Measurements from ENCODE around the gene GPRC5C. TPM values are rescaled to one million over a fixed set of nuclear protein-coding genes. Genes with fewer than 3 reads are reported as not detected.
A peak's percentile ranks its signal among the peaks of the same experiment; 100 is the strongest.

Gene GPRC5C
- polyA plus RNA-seq, 2 of the 4 experiments (the other 2 are of a cell fraction): 36.5 to 49.2 TPM

DNA sequence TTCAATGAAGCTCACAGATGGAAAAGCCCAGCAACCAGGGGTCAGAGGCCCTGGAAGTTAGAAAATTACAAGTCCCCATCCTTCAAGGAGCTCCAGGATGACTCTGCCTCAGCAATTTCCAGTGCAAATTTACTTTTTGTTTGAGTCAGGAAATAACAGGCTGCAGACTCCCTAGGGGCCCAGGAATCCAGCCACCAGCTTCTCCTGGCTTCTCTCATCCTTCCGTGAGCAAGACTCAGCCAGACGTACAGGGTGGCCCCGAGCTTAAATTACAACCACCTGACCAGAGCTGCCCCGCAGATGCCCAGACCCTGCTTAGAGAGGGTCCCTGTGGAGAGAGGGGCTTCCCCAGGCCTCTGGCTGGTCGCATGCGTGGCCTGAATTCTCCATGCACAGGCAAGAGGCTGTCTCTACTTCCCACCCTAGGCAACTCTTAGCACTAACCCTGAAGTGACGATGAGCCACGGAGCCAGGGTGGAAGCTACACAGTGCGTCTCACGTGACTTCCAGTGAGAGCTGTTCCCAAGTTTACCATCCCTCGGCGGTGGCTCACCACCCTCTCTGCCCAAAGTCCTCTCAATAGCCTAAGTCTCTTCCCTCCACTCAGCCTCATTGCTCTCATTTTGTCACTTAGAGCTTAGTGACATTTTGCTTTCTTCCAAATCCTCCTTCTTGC is 37.5 kb upstream of the GPRC5C start (continued):
- TF ChIP-seq HMGXB4 (CRISPR knock-in tag; IDR thresholded peaks at IDR 0.05; ENCODE audit: borderline replicate concordance): no peak

DNA sequence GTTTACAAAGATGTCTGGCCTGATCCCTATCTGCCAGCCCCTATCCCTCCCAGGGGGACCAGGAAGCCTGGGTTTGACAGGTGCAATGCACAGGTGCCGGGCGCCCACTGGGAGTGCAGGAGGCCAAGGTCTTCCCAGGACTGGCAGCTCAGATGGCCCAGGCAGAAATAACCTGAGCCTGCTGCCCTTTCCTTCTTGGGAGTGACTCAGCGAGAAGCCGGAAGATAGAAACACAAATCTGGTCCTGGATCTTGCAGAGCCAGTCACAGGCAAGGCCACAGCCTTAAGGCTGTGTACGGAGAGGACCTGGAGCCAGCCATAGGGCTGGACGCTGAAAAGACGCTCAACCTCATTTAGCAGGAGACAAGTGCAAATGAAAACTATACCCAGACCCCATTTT is 36.9 kb upstream of the GPRC5C start:
- Histone ChIP-seq H3K4me3 (no peak overlapping the region), H3K4me2 (no peak overlapping the region), H3K4me1 (peaks cover 5% of the 10 kb centered on the region; the same call in 2 of the 3 replicates), H3K27ac (peak overlapping the region in 1 of 2 experiments; percentile 42; a peak in 2 of 6 replicates), H3K9me3 (no peaks in the 10 kb centered on the region)
- DNase-seq (ENCODE audit: low read depth in 1 of 2, low spot score in 1 of 2): peak in 1 of 2 experiments; percentile 27
- FAIRE-seq: no peak
- peak; percentile 41 to 49; a peak in 5 of 6 replicates for ATAC-seq
- ChIA-PET CTCF (interaction anchor here (0.6 to 11.3 kb wide), 13 partner anchors 8 to 737 kb away, joined by 3 to 127 read pairs (median 3); partner anchors contain the start of genes BTBD17 and GPR142), POLR2A (no interaction called here)
- WGBS (ENCODE audit: missing lambda C conversion rate): 87% methylated on average over 7 of the region's 7 CpGs
- TF ChIP-seq CHD4 (IDR thresholded peaks at IDR 0.05; ENCODE audit: borderline replicate concordance): no peak
- no peak for TF ChIP-seq HEYL (CRISPR knock-in tag; IDR thresholded peaks at IDR 0.05)
- no peak for TF ChIP-seq MYC (IDR thresholded peaks at IDR 0.05; ENCODE audit: borderline replicate concordance, low read length)
- no peak for TF ChIP-seq HOXA7 (CRISPR knock-in tag; IDR thresholded peaks at IDR 0.05)
- TF ChIP-seq FOXS1 (CRISPR knock-in tag; IDR thresholded peaks at IDR 0.05): no peak
- no peak for TF ChIP-seq EP300 (IDR thresholded peaks at IDR 0.05)
- TF ChIP-seq JUN (IDR thresholded peaks at IDR 0.05): no peak
- no peak for TF ChIP-seq GATA3 (IDR thresholded peaks at IDR 0.05; ENCODE audit: borderline replicate concordance)
- TF ChIP-seq, protein P1, sequence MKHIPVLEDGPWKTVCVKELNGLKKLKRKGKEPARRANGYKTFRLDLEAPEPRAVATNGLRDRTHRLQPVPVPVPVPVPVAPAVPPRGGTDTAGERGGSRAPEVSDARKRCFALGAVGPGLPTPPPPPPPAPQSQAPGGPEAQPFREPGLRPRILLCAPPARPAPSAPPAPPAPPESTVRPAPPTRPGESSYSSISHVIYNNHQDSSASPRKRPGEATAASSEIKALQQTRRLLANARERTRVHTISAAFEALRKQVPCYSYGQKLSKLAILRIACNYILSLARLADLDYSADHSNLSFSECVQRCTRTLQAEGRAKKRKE (CRISPR knock-in tag; IDR thresholded peaks at IDR 0.05; ENCODE audit: low read depth): no peak
- no peak for TF ChIP-seq FOSL2 (IDR thresholded peaks at IDR 0.05)
- TF ChIP-seq FOSL2 (CRISPR knock-in tag; IDR thresholded peaks at IDR 0.05): no peak
- TF ChIP-seq MAZ (IDR thresholded peaks at IDR 0.05; ENCODE audit: borderline replicate concordance, low read depth, low read length): no peak
- TF ChIP-seq POLR2A (IDR thresholded peaks at IDR 0.05; ENCODE audit: low read length): no peak
- TF ChIP-seq, protein P2, sequence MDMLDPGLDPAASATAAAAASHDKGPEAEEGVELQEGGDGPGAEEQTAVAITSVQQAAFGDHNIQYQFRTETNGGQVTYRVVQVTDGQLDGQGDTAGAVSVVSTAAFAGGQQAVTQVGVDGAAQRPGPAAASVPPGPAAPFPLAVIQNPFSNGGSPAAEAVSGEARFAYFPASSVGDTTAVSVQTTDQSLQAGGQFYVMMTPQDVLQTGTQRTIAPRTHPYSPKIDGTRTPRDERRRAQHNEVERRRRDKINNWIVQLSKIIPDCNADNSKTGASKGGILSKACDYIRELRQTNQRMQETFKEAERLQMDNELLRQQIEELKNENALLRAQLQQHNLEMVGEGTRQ (IDR thresholded peaks at IDR 0.05): no peak
- TF ChIP-seq ZNF302 (CRISPR knock-in tag; IDR thresholded peaks at IDR 0.05): no peak

GRCh38 chr17:74396567-74396966 is 35.3 kb upstream of the GPRC5C start:
- WGBS (ENCODE audit: missing lambda C conversion rate): 64% methylated on average over 4 of the region's 4 CpGs
- H3K4me1 ChIP-seq: peaks cover 5% of the 10 kb centered on the region; the same call in 2 of the 3 replicates
- no peak overlapping the region for H3K4me2 ChIP-seq
- no peak overlapping the region for H3K4me3 ChIP-seq
- CTCF ChIA-PET: interaction anchor here (7.6 to 11.3 kb wide), 2 partner anchors 13 to 61 kb away, joined by 72 to 127 read pairs; no protein-coding TSS in a partner anchor
- no peak overlapping the region for H3K27ac ChIP-seq
- no peaks in the 10 kb centered on the region for H3K9me3 ChIP-seq
- no peak for DNase-seq (ENCODE audit: low read depth in 1 of 2, low spot score in 1 of 2)
- no peak for ATAC-seq
- POLR2A ChIA-PET: no interaction called here
- no peak for FAIRE-seq
- TF ChIP-seq EHMT2 (IDR thresholded peaks at IDR 0.05; ENCODE audit: low read depth) (no peak), ZFP36 (IDR thresholded peaks at IDR 0.05; ENCODE audit: borderline replicate concordance, partially characterized antibody) (peak; percentile 61), CHD4 (IDR thresholded peaks at IDR 0.05; ENCODE audit: borderline replicate concordance) (no peak)
